GM23338 (cell line): ENCODE measurements around the gene STEAP3.

Experiments used
- CTCF ChIP-seq, 2 experiments: fragments of 200-600 bp in 1 of 2; sonication (generic) in 1 of 2; conservative IDR thresholded peaks; 2 replicates each; pipeline versions ENCODE4 v1.5.1 to v1.6.1; 2016 to 2017; ENCODE audit warnings: antibody characterized with exemption in 2 of 2, low read depth in 2 of 2, mild to moderate bottlenecking in 2 of 2, moderate library complexity in 1 of 2
- EZH2 ChIP-seq: fragments of 200-600 bp; sonication (generic); IDR thresholded peaks from one replicate; pipeline ENCODE4 v1.8.0; 2017; ENCODE audit warnings: antibody characterized with exemption, mild to moderate bottlenecking, low read depth; ENCODE audit not compliant: unreplicated experiment
- EZH2phosphoT487 ChIP-seq: fragments of 200-600 bp; sonication (generic); IDR thresholded peaks from one replicate; pipeline ENCODE4 v1.8.1; 2018; ENCODE audit warnings: antibody characterized with exemption; ENCODE audit not compliant: unreplicated experiment
- JUNB ChIP-seq: IDR thresholded peaks from one replicate; pipeline ENCODE4 v1.6.1; 2016; ENCODE audit warnings: antibody characterized with exemption; ENCODE audit not compliant: unreplicated experiment
- POLR2AphosphoS5 ChIP-seq: IDR thresholded peaks from 2 replicates; pipeline ENCODE4 v1.6.1; 2016; ENCODE audit warnings: antibody characterized with exemption, low read depth
- REST ChIP-seq: IDR thresholded peaks from one replicate; pipeline ENCODE4 v1.6.1; 2018; ENCODE audit warnings: antibody characterized with exemption; ENCODE audit not compliant: unreplicated experiment

GRCh38 chr2:119260646-119261492, 37.2 kb downstream of the STEAP3 start:
- TF ChIP-seq CTCF (conservative IDR thresholded peaks at IDR 0.05; ENCODE audit: low read depth in 2 of 2), result no peak
- TF ChIP-seq EZH2, result no peak
- TF ChIP-seq JUNB, result no peak
- TF ChIP-seq EZH2phosphoT487, result no peak
- TF ChIP-seq REST, result no peak
- no peak for TF ChIP-seq POLR2AphosphoS5
